ENCODE measurements around the gene PM20D1. TPM values are rescaled to one million over a fixed set of nuclear protein-coding genes. Genes with fewer than 3 reads are reported as not detected.

PM20D1 gene
- total and polyA plus RNA-seq, 10 of the 15 experiments (the other 5 are each of a cell fraction or from before 2014, with no cell fraction given), result not detected

- TF ChIP-seq PKNOX1 (IDR thresholded peaks at IDR 0.05) (no peak), SMARCA5 (IDR thresholded peaks at IDR 0.05) (no peak), ZNF622 (IDR thresholded peaks at IDR 0.05) (no peak), MEF2A (IDR thresholded peaks at IDR 0.05; ENCODE audit: insufficient read depth, low read depth, low read length) (no peak), CEBPB (IDR thresholded peaks at IDR 0.05; ENCODE audit: borderline replicate concordance in 1 of 2, low read depth in 2 of 2, low read length in 2 of 2) (no peak), EZH2 (IDR thresholded peaks at IDR 0.05; ENCODE audit: borderline replicate concordance, control insufficient read depth, low read depth, low read length) (no peak), MYB (IDR thresholded peaks at IDR 0.05; ENCODE audit: borderline replicate concordance, low read depth, low read length) (no peak), STAT1 (conservative IDR thresholded peaks at IDR 0.05) (no peak), TCF3 (IDR thresholded peaks at IDR 0.05; ENCODE audit: borderline replicate concordance, insufficient read depth, low read depth, low read length) (no peak), HDGF (IDR thresholded peaks at IDR 0.05) (no peak), USF1 (IDR thresholded peaks at IDR 0.05; ENCODE audit: borderline replicate concordance, extremely low read length, insufficient read depth, low read depth, low read length) (no peak), RAD21 (IDR thresholded peaks at IDR 0.05; ENCODE audit: insufficient read depth, low read depth, low read length) (no peak)
Observed at GRCh38 chr1:205800427-205800826, 49.5 kb downstream of the PM20D1 start (continued).

- FAIRE-seq, result no peak
- H3K4me2 ChIP-seq (ENCODE audit: control insufficient read depth, insufficient read depth), result no peak overlapping the region
- no peaks in the 10 kb centered on the region for H3K27me3 ChIP-seq (replicated peaks in 1 of 2; ENCODE audit: control insufficient read depth in 2 of 2, insufficient read depth in 2 of 2, low read length in 1 of 2)
- H4K20me1 ChIP-seq (ENCODE audit: control insufficient read depth, insufficient read depth), result no peaks in the 10 kb centered on the region
- H3K79me2 ChIP-seq (ENCODE audit: control insufficient read depth, insufficient read depth, low read length), result no peaks in the 10 kb centered on the region
- H3K4me3 ChIP-seq, result no peak overlapping the region
- ATAC-seq, result no peak
- BruUV-seq (replicated peaks), result no TSS peak
- POLR2A ChIA-PET, result no interaction called here
- RAD21 ChIA-PET (ENCODE audit: unreplicated experiment), result no interaction called here
- 50% methylated on average over 5 of the region's 5 CpGs for WGBS (ENCODE audit: insufficient coverage, insufficient replicate concordance, low lambda C conversion rate, missing lambda C conversion rate)
- intact Hi-C loops (cut with micrococcal nuclease; ENCODE audit: unreplicated experiment), result no loop called here
- no peak overlapping the region for H3K9ac ChIP-seq (ENCODE audit: control insufficient read depth, insufficient read depth, low read length)
- CTCF ChIA-PET, result interaction anchor here (14.2 kb wide), 1 partner anchor 180 kb away, joined by 222 read pairs; no protein-coding TSS in a partner anchor
- no peak overlapping the region for H3K27ac ChIP-seq (ENCODE audit: control insufficient read depth, insufficient read depth)
- no peak overlapping the region for H2AFZ ChIP-seq (ENCODE audit: control insufficient read depth, low read depth, low read length)
- DNase-seq (ENCODE audit: low read depth, low spot score), result no peak
- H3K9me3 ChIP-seq (replicated peaks; ENCODE audit: control insufficient read depth, insufficient read depth, low read length), result no peaks in the 10 kb centered on the region
- H3K4me1 ChIP-seq (ENCODE audit: control insufficient read depth, insufficient read depth, low read length), result peaks cover 7% of the 10 kb centered on the region
- SMC1A ChIA-PET (ENCODE audit: uncharacterized antibody, unreplicated experiment), result interaction anchor here (1.0 kb wide), 1 partner anchor 178 kb away, joined by 3 read pairs; no protein-coding TSS in a partner anchor
- in situ Hi-C loops (cut with MboI), result no loop called here
- H3K36me3 ChIP-seq (ENCODE audit: control insufficient read depth in 2 of 2, insufficient read depth in 2 of 2, low read length in 1 of 2), result no peaks in the 10 kb centered on the region
- no peak for TF ChIP-seq SPI1 (IDR thresholded peaks at IDR 0.05; ENCODE audit: borderline replicate concordance, insufficient read depth, low read depth, low read length)
- TF ChIP-seq CEBPZ (IDR thresholded peaks at IDR 0.05; ENCODE audit: low read depth, low read length), result no peak
- no peak for TF ChIP-seq RAD51 (IDR thresholded peaks at IDR 0.05)
- no peak for TF ChIP-seq HDAC2 (IDR thresholded peaks at IDR 0.05)
- no peak for TF ChIP-seq HDGF (IDR thresholded peaks at IDR 0.05)
- TF ChIP-seq FOXM1 (IDR thresholded peaks at IDR 0.05; ENCODE audit: low read depth, low read length), result no peak
Observed at GRCh38 chr1:205798577-205798976, 51.4 kb downstream of the PM20D1 start.
